Left cardiac atrium (tissue), 4 donors: ENCODE measurements around the gene ZCWPW2. TPM values are rescaled to one million over a fixed set of nuclear protein-coding genes. Genes with fewer than 3 reads are reported as not detected.

Source experiments
- ATAC-seq, 2 donors: fragments of 200-7000 bp; cut with Tn5 transposase; one replicate each; pipeline ENCODE4 v1.9.1; 2020; ENCODE audit warnings: mild to moderate bottlenecking in 2 of 2, moderate library complexity in 2 of 2
- DNase-seq: peaks from one replicate; pipeline ENCODE4 v3.0.0-alpha.2; 2020
- intact Hi-C, 2 donors: fragments of 100-400 bp; cut with DNase I; formaldehyde crosslinking; loops; one replicate each; pipeline versions ENCODE4 v1.14.1 to v1.15.1; 2022 to 2023
- long read RNA-seq: library from polyadenylated mRNA; unstranded; transcript quantifications from one replicate; pipeline ENCODE4 v2.0.0, GENCODE V29; 2021
- total RNA-seq, 2 donors: library from RNA; stranded (reverse); fragmentation: NEBNext Ultra II Directional; extraction: Animal tissue kit (Norgen Biotek cat#: 25700); gene quantifications; one replicate each; pipeline ENCODE4 v1.2.1, GENCODE V29; 2021
- donor health status: DM: no; HTN: yes; CAD: no.
- donor health status: DM: no; HTN: yes; CAD: no; lungs with severe emphysema.
- donor health status: DM: yes; HTN: yes; CAD: no.
- donor health status: Dilated cardiomyopathy.

Gene ZCWPW2
- total RNA-seq: 1 to 10 TPM; 2.5 to 3.0 TPM
- long read RNA-seq, partial matches to known transcripts: 0 of 9 reads
- long read RNA-seq, other reads (novel, unspliced or antisense): 9 of 9 reads

DNA sequence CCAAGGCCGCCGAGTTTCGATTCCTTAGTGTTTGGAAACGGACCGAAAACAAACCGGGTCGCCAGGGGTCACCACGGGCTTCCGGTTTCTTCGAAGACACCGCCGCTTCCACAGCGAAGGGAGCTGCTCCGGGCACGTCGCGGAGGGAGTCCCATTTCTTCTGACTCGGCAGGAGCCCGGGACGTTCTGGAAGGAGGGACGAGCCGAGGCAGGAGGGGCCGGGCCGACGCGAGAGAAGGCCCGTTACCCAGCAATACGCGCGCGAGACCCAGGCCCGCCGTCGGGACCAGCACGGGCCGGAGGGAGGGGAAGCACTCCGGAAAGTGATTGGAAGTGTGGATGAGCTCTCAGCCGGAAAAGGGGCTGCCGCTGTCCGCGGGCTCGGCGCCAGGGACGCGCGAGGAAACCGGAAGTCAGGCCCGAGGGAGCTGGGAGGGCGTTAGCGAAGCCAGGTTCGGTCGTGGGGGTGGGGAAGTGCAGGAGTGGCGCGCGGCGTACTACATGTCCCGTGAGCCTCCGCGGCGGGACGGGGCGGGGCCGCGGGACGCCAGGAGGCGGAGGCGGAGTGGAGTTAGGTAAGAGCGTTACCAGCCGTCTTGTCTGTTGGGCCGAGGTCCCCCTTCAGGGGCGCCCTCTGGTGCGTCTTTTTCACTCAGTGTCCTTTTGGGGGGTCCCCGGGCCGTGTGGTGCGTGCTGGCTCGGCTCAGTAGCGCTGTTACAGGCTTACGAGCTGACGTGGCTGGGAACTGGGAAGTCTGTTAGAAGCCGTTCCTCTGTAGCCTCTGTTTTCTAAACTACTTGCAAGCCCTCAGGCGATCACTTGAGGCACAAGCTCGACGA lies at the start of gene ZCWPW2, which contains the start of gene AZI2:
TSS of gene ZCWPW2 (plus strand) at position 93 of the 840 bp plus-strand sequence. CDS start 64,348 bp downstream, outside the sequence.
TSS of gene AZI2 (minus strand) at position 196 of the 840 bp plus-strand sequence. CDS start 8,207 bp downstream, outside the sequence.
- ATAC-seq (peak; percentile 98), DNase-seq (peak; percentile 97)
- intact Hi-C loops: no loop called here

GRCh38 chr3:28299705-28300104 lies 48.8 kb upstream of the ZCWPW2 start:
- intact Hi-C loops: no loop called here
- DNase-seq (no peak), ATAC-seq (no peak)

DNA sequence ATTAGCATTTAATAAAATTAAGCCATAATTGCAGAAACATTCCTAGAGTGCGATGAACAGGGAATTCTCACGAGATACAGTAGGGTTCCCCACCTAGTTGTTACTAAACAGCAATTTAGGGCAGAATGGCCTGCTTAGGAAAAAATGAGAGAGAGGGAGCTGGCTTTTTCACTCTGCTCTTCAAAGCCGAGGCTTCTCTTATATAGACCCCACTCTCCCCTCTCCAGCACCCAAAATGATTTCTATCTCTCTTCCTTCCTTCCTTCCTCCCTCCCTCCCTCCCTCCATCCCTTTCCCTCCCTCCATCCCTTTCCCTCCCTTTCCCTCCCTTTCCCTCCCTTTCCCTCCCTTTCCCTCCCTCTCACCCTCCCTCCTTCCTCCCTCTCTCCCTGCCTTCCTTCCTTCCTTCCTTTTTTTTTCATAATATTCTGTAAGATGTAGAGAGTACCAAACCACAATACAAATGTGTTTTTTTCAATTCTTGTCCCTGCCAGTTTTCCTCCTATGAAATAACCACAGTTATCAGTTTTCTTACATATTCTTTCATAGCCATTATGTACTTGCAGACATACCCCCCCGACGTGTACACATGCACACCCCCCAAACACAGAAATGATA lies 48.1 kb upstream of the ZCWPW2 start:
- intact Hi-C loops: no loop called here
- DNase-seq (no peak), ATAC-seq (no peak)

DNA sequence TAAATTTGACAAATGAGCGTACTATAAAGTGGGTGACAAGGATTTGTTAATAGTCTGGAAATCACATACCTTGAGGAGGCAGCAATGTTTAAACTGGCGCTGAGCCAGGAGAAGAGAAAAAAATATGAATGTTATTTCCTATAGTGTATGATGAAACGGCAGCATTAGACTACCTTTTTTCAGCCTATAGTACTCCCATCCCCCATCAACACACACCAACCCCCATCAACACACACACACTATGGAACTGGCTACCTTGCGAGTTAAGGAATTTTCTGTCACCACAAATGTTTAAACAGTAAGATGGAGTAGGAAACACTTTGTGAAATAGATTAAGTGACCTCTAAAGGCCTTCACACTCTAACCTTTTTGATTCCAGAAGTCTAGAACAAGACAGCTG lies 46.8 kb upstream of the ZCWPW2 start:
- DNase-seq: no peak
- ATAC-seq: no peak
- intact Hi-C loops: no loop called here

DNA sequence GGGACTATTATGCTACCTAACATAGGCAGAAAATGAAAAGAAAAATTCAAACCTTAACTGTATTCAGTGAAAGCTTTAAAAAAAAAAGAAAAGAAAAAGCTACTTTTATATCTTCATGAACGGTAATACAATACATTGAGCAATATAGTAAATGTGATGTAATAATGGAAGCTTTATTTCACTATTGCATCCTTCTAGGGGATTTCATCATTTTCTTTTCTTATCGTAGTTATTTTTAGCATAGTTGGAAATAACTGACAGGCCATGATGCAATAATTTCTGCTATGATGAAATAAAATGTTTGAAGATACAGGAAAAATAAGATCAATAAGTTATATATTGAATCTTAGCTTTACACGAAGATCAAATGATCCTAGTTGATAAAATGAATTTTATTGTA lies 40.3 kb upstream of the ZCWPW2 start:
- intact Hi-C loops: no loop called here
- no peak for ATAC-seq
- no peak for DNase-seq

- no peak for ATAC-seq
- intact Hi-C loops: no loop called here
- no peak for DNase-seq
Observed at GRCh38 chr3:28315711-28316110, 32.8 kb upstream of the ZCWPW2 start.

- ATAC-seq (no peak), DNase-seq (no peak)
- intact Hi-C loops: no loop called here
Observed at GRCh38 chr3:28316226-28316625, 32.3 kb upstream of the ZCWPW2 start.

DNA sequence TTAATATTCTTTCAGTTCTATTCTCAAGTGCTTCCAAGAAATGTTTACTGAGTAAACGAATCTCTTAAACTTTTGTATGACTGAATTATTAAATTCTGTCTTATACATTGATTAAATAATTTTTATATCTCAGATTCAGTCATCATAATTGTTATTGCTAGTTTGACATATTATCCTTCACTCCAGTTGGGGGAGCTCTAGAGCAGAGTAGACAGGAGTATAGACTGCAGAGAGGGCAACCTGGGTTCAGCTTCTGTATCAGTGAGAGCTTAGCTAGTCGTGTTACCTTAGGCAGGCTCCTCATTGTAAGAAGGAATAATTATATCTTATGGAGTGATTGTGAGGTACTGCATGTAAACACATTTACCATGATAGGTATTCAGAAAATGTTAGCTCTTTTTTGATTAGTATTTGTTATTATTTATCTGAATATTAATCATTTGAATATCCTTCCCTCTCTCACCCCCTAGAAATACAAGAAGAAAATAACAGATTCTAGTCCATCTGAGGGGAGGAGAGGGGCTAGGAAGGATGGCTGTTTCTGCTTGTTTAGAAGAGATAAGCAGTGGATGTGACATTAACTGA lies 31.0 kb upstream of the ZCWPW2 start:
- ATAC-seq (peak; percentile 55 to 64), DNase-seq (no peak)
- intact Hi-C loops: no loop called here

DNA sequence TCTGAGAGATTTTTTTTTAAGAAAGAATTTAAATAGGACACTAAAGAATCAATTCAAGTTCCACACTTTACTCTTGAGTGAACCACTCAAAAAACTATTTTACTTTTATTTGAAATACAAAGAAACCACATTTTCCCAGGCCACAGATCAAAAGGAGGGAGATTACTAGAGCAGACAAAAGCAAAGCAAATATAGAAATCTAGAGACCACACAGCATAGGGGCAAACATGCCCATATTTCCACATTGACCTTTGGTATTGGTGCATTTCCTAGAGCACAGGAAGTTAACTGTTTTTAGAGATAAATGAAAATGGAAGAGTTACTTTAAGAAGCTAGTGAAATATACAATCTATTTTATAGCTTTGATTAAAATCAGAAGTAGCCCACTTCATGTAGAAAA lies 27.5 kb upstream of the ZCWPW2 start:
- no peak for ATAC-seq
- intact Hi-C loops: no loop called here
- no peak for DNase-seq

- DNase-seq (no peak), ATAC-seq (no peak)
- intact Hi-C loops: no loop called here
Observed at GRCh38 chr3:28322464-28322863, 26.1 kb upstream of the ZCWPW2 start.

GRCh38 chr3:28326458-28326926 lies 22.0 kb upstream of the ZCWPW2 start:
- ATAC-seq (peak; percentile 38 to 67), DNase-seq (no peak)
- intact Hi-C loops: loop anchor here in 1 of 2 donors (5.0 kb wide), 1 partner anchor 614 kb away; no protein-coding TSS in a partner anchor

GRCh38 chr3:28328188-28329151 lies 20.1 kb upstream of the ZCWPW2 start:
- peak in 1 of 2 donors; percentile 37 for ATAC-seq
- intact Hi-C loops: loop anchor here (2.0 to 5.0 kb wide), 2 partner anchors 614 to 616 kb away; no protein-coding TSS in a partner anchor
- no peak for DNase-seq

GRCh38 chr3:28334552-28334951 lies 14.0 kb upstream of the ZCWPW2 start:
- ATAC-seq (no peak), DNase-seq (no peak)
- intact Hi-C loops: no loop called here

DNA sequence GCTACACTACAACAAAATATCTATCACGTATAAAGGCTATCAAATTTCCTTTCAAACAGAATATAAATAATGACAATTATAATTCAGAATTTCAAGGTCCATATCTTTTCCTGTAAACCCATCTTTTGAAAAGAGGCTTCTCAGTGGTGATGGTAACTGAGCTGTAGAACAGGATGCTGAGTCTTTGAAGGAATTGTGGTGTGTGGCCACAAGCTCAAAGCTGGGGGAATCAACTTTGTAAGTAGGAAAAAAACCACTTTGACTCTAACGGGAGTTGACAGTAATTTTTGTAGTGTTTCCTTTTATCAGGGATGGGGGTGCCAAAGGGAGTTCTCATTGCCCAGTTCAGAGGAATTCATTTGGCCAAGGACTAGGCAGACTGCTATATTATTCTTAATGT lies 13.3 kb upstream of the ZCWPW2 start:
- ATAC-seq (no peak), DNase-seq (no peak)
- intact Hi-C loops: no loop called here

- intact Hi-C loops: no loop called here
Observed at GRCh38 chr3:28337230-28337629, 11.3 kb upstream of the ZCWPW2 start.

DNA sequence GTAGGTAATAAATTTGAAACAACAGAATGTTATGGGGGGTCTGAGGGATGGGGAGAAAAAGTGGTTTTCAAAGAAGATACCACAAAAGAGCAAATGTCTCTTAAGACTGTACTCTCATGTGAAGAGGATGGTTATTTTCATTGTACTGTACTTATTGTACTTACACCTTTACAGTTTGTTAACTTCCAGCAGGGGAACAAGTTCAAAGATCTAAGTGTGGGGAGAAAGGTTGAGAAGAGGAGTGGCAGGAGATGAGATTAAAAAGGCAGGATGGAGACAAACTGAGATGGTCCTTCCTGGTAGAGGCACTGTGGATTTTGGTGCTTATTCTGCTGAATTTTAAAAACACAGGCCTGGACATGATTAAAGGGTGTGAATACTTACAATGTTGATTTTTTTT lies 5.4 kb upstream of the ZCWPW2 start:
- no peak for DNase-seq
- intact Hi-C loops: no loop called here
- no peak for ATAC-seq

More at GRCh38 chr3:28337230-28337629, 11.3 kb upstream of the ZCWPW2 start:
- DNase-seq (no peak), ATAC-seq (no peak)

- intact Hi-C loops: no loop called here
- ATAC-seq: no peak
Observed at GRCh38 chr3:28345690-28346089, 2.8 kb upstream of the ZCWPW2 start.

GRCh38 chr3:28347374-28348264 lies 902 bp upstream of the ZCWPW2 start:
- intact Hi-C loops: no loop called here
- DNase-seq (no peak), ATAC-seq (no peak)

More at GRCh38 chr3:28345690-28346089, 2.8 kb upstream of the ZCWPW2 start:
- DNase-seq: no peak
